Endothelial cell of umbilical vein (primary cell): Measurements from ENCODE around the gene IST1.

Experiments
- CTCF ChIP-seq, 2 donors: IDR thresholded peaks; 1 replicate in 1 of 2; 2 replicates in 1 of 2; pipeline ENCODE4 v1.5.1; 2011; ENCODE audit warnings: low read length in 2 of 2, mild to moderate bottlenecking in 2 of 2, moderate library complexity in 2 of 2, control low read depth in 1 of 2, inconsistent platforms in 1 of 2, low read depth in 1 of 2; ENCODE audit not compliant: insufficient read depth in 1 of 2; ENCODE audit errors: extremely low read depth in 1 of 2
- EZH2 ChIP-seq: IDR thresholded peaks from 2 replicates; pipeline ENCODE4 v1.6.1; 2012; ENCODE audit warnings: borderline replicate concordance, low read depth, mild to moderate bottlenecking, moderate library complexity, low read length, inconsistent platforms; ENCODE audit not compliant: severe bottlenecking
- GATA2 ChIP-seq: IDR thresholded peaks from 2 replicates; pipeline ENCODE4 v1.7.0; 2011; ENCODE audit warnings: low read depth, mild to moderate bottlenecking, moderate library complexity, mixed read lengths, low read length; ENCODE audit not compliant: insufficient read length, insufficient read depth
- MAX ChIP-seq: IDR thresholded peaks from 2 replicates; pipeline ENCODE4 v1.6.1; 2011; ENCODE audit not compliant: insufficient read depth, insufficient read length
- MYC ChIP-seq: IDR thresholded peaks from one replicate; pipeline ENCODE4 v1.6.1; 2011; ENCODE audit warnings: mild to moderate bottlenecking, low read depth, low read length
- POLR2A ChIP-seq: IDR thresholded peaks from 2 replicates; pipeline ENCODE4 v1.6.1; 2012; ENCODE audit warnings: low read depth, mild to moderate bottlenecking, control low read depth, low read length
- POLR2AphosphoS5 ChIP-seq: IDR thresholded peaks from 2 replicates; pipeline ENCODE4 v1.6.1; 2012; ENCODE audit warnings: low read depth, mild to moderate bottlenecking, control low read depth, low read length, moderate library complexity; ENCODE audit not compliant: insufficient read depth

GRCh38 chr16:71923941-71924690 is 28.8 kb downstream of the IST1 start:
- TF ChIP-seq POLR2A, result no peak
- TF ChIP-seq CTCF (IDR thresholded peaks at IDR 0.05; ENCODE audit: extremely low read depth in 1 of 2, insufficient read depth in 1 of 2, low read depth in 1 of 2, low read length in 2 of 2), result no peak
- no peak for TF ChIP-seq MAX
- no peak for TF ChIP-seq EZH2
- TF ChIP-seq MYC, result no peak
- TF ChIP-seq GATA2, result no peak
- TF ChIP-seq POLR2AphosphoS5, result no peak
